B cell (primary cell): ENCODE data around the gene CEBPZOS.

Source experiments
- EZH2 ChIP-seq: IDR thresholded peaks from 2 replicates; pipeline ENCODE4 v1.6.1; 2012; ENCODE audit warnings: borderline replicate concordance, low read depth, mild to moderate bottlenecking, moderate library complexity, low read length; ENCODE audit not compliant: insufficient read depth, poor library complexity, severe bottlenecking
- TF ChIP-seq, protein P1 (sequence below): fragments of 200-600 bp; IDR thresholded peaks from one replicate; pipeline ENCODE4 v1.8.0; 2022; ENCODE audit warnings: antibody characterized with exemption, mild to moderate bottlenecking

DNA sequence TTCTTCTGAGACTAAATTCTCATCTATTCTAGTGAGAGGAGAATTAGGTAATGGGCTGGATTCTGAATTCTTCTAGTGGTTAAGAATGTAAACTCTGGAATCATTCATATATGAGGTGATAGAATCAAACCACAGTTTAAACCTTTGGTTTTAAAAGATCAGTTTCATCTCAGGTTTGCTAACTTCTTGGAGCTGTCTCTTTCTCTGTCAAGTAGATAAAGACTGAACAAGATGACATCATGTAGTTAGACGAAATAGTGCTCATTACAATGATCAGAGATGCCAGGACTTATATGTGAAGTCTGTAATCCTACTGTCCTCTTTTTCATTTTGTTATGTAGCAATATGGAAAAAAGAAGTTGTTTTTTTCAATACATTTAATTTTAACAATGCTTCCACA lies 4.9 kb downstream of the CEBPZOS start:
- TF ChIP-seq, protein P1, sequence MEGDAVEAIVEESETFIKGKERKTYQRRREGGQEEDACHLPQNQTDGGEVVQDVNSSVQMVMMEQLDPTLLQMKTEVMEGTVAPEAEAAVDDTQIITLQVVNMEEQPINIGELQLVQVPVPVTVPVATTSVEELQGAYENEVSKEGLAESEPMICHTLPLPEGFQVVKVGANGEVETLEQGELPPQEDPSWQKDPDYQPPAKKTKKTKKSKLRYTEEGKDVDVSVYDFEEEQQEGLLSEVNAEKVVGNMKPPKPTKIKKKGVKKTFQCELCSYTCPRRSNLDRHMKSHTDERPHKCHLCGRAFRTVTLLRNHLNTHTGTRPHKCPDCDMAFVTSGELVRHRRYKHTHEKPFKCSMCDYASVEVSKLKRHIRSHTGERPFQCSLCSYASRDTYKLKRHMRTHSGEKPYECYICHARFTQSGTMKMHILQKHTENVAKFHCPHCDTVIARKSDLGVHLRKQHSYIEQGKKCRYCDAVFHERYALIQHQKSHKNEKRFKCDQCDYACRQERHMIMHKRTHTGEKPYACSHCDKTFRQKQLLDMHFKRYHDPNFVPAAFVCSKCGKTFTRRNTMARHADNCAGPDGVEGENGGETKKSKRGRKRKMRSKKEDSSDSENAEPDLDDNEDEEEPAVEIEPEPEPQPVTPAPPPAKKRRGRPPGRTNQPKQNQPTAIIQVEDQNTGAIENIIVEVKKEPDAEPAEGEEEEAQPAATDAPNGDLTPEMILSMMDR = no peak
- no peak for TF ChIP-seq EZH2
